T-helper 9 cell (primary cell): ENCODE measurements around the gene ARL15.
"Not testable (repeated sequence)": the region's sequence is repeated elsewhere in the genome, so short reads cannot be mapped to it uniquely, and the experiment has no call there.

Experiments used
- DNase-seq: peaks from one replicate; pipeline ENCODE4 v3.0.0-alpha.2; 2020

Gene ARL15

DNA sequence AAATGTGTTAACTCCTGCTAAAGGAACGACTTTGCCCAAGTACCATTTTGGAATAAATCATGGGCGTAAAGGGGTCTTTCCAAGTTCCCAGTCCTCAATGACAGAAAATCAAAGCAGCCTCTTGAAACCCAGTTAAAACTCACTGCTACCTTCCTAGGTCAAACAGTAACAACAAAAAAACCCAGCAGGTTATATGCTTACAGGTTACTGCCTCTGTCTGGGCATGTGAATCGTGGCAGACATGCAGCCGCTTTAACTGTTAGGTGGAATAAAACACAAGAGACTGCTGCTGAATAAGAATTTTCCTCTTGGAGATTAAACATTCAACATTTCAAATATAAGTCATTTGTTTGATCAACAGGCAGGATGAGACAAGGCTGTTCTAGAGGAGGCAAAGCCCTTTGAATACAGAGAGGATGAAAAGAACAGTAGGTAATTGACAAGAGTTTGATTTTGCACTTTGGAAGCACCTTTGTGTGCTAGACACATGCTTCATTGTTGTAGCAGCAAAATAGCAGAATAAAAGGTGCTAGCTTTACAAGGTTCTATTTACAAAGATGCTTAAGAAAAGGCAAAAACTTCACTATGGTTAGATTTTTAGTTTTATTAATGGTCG is 430.6 kb downstream of the ARL15 start:
- DNase-seq = no peak

DNA sequence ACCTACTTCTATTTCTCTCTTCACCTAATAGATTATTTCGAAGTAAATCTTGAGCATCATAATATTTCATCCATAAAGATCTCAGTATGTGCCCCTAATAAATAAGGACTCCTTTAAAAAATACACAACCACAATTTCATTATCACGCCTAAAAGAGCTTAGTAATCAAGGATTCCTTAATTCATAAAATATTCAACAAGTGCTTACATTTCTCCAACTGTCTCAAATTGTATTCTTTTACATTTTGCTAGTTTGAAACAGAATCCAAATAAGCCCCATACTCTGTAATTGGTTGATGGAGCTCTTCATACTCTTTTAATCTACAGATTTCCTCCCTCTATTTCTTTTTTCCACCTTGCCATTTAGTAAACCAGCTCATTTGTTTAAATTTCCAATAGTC is 432.4 kb downstream of the ARL15 start:
- DNase-seq = no peak

- no peak for DNase-seq
These were observed 433.1 kb downstream of the ARL15 start for GRCh38 chr5:53877243-53877642.

- no peak for DNase-seq
These were observed 436.0 kb downstream of the ARL15 start for GRCh38 chr5:53874409-53874808.

DNA sequence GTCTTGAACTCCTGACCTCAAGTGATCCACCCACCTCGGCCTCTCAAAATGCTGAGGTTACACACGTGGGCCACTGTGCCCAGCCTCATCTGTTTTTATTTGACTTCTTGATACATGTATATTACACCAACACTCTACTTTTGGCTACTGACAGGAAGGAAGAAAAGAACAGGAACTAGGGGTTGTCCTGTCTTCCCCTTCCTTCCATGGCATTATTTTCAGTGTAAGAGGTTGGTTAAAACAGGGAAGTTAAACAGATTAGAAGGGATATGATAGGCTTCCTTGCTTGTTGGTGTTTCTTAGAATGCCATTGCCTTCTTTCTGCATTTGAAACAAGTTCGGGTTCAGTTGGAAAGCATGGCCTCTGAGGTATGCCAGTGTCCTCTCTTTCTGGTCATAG is 437.1 kb downstream of the ARL15 start:
- no peak for DNase-seq

- no peak for DNase-seq
These were observed 438.6 kb downstream of the ARL15 start for GRCh38 chr5:53871775-53872174.

DNA sequence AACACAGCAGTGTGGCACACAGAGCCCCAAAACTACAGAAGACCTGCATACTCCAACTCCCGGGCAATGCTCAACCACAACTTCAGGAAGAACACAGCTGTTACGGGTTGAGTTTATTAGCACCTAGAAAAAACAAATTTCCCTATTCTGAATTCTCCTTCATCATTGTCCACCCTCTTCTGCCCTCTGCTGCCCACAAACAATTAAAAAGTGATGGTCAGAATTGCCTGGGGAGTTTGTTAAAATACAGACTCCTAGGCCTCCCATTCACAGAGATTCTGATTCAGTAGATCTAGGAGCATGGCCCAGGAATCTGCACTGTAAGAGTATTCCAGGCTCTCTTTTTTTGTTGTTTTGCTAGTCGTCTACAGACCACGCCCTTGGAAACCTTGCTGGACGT is 439.3 kb downstream of the ARL15 start:
- no peak for DNase-seq

GRCh38 chr5:53858700-53859456 is 451.5 kb downstream of the ARL15 start:
- no peak for DNase-seq

- DNase-seq = no peak
These were observed 453.9 kb downstream of the ARL15 start for GRCh38 chr5:53856506-53856905.

GRCh38 chr5:53836851-53837430 is 473.4 kb downstream of the ARL15 start:
- DNase-seq = not testable (repeated sequence)

- DNase-seq = no peak
These were observed 475.9 kb downstream of the ARL15 start for GRCh38 chr5:53834500-53834899.
